ENCODE measurements around the gene GABRB2.

The GABRB2 gene

DNA sequence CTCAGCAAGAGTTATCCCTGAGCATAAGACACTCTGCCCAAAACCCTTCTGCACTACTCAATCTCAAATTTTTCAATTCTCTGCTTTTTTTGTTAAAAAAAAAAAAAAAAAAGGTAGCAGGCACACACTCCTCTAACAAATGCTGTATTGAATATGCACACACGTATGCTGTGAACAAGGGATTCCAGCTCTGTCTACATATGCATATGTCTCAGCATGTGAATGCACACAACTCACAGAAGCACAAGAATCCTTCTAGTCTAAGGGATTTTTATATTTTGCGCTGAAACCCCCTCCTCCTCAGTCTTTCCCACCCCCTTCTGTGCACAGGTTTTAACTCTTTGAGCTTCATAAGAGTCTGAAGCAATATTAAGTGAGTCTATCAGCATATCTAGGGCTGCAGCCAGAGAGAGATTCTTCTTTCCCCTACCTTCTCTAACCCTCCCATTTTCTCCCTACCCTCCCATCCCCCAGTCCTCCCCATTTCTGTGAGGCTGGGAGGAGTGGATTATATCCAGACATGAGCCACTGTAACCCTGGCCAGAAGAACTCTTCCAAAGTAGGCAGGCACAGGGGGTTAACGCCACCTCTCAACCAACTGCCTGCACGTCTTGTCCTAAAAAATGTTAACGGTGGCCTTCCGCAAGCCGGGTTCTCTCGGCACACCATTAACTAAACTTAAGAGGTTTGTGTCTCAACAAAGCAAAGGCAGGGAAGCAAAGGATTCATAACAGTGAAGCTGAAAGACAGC lies 1.0 kb downstream of the GABRB2 start:
- no peak for ATAC-seq
- TF ChIP-seq RARB (CRISPR knock-in tag; IDR thresholded peaks at IDR 0.05) (no peak), TCF4 (CRISPR knock-in tag; IDR thresholded peaks at IDR 0.05; ENCODE audit: borderline replicate concordance) (no peak), ARNTL (CRISPR knock-in tag; IDR thresholded peaks at IDR 0.05; ENCODE audit: borderline replicate concordance, low read depth) (no peak), GLIS3 (CRISPR knock-in tag; IDR thresholded peaks at IDR 0.05) (no peak)
- TF ChIP-seq, protein P1, sequence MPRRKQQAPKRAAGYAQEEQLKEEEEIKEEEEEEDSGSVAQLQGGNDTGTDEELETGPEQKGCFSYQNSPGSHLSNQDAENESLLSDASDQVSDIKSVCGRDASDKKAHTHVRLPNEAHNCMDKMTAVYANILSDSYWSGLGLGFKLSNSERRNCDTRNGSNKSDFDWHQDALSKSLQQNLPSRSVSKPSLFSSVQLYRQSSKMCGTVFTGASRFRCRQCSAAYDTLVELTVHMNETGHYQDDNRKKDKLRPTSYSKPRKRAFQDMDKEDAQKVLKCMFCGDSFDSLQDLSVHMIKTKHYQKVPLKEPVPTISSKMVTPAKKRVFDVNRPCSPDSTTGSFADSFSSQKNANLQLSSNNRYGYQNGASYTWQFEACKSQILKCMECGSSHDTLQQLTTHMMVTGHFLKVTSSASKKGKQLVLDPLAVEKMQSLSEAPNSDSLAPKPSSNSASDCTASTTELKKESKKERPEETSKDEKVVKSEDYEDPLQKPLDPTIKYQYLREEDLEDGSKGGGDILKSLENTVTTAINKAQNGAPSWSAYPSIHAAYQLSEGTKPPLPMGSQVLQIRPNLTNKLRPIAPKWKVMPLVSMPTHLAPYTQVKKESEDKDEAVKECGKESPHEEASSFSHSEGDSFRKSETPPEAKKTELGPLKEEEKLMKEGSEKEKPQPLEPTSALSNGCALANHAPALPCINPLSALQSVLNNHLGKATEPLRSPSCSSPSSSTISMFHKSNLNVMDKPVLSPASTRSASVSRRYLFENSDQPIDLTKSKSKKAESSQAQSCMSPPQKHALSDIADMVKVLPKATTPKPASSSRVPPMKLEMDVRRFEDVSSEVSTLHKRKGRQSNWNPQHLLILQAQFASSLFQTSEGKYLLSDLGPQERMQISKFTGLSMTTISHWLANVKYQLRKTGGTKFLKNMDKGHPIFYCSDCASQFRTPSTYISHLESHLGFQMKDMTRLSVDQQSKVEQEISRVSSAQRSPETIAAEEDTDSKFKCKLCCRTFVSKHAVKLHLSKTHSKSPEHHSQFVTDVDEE (CRISPR knock-in tag; IDR thresholded peaks at IDR 0.05), result no peak

DNA sequence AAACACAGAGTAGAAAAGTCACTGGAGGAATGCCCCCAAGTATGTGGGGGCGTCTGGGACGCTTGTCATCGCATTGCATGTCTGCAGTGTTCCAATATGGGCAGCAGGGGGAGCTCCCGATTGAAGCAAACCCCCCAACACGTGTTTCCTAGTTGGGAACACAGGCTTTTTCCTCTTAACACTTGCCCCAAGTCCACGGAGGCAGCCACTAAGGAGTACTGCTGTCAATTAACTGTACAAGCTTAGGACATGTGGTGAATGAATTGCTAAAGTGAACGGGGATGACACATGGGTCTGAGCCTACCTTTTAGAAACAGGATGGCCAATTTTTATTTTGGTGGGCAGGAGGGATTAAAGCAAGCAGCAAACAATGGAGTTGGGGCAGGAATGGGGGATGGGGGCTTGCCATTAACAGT lies 2.2 kb downstream of the GABRB2 start:
- peak; percentile 68 for ATAC-seq
- TF ChIP-seq, protein P2, sequence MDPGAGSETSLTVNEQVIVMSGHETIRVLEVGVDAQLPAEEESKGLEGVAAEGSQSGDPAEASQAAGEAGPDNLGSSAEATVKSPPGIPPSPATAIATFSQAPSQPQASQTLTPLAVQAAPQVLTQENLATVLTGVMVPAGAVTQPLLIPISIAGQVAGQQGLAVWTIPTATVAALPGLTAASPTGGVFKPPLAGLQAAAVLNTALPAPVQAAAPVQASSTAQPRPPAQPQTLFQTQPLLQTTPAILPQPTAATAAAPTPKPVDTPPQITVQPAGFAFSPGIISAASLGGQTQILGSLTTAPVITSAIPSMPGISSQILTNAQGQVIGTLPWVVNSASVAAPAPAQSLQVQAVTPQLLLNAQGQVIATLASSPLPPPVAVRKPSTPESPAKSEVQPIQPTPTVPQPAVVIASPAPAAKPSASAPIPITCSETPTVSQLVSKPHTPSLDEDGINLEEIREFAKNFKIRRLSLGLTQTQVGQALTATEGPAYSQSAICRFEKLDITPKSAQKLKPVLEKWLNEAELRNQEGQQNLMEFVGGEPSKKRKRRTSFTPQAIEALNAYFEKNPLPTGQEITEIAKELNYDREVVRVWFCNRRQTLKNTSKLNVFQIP (CRISPR knock-in tag; IDR thresholded peaks at IDR 0.05; ENCODE audit: borderline replicate concordance, low read depth), result no peak
- TF ChIP-seq RARB (CRISPR knock-in tag; IDR thresholded peaks at IDR 0.05) (no peak), BACH2 (CRISPR knock-in tag; IDR thresholded peaks at IDR 0.05; ENCODE audit: borderline replicate concordance) (no peak), TCF4 (CRISPR knock-in tag; IDR thresholded peaks at IDR 0.05; ENCODE audit: borderline replicate concordance) (no peak), PPARA (CRISPR knock-in tag; IDR thresholded peaks at IDR 0.05; ENCODE audit: borderline replicate concordance) (no peak), ZNF565 (CRISPR knock-in tag; conservative IDR thresholded peaks at IDR 0.05; ENCODE audit: low read depth) (no peak), ARNTL (CRISPR knock-in tag; IDR thresholded peaks at IDR 0.05; ENCODE audit: borderline replicate concordance, low read depth) (no peak), SNAI2 (CRISPR knock-in tag; IDR thresholded peaks at IDR 0.05) (no peak), ZFP3 (CRISPR knock-in tag; IDR thresholded peaks at IDR 0.05) (no peak), ISL1 (CRISPR knock-in tag; IDR thresholded peaks at IDR 0.05) (no peak), ZFP30 (CRISPR knock-in tag; IDR thresholded peaks at IDR 0.05) (no peak), GLIS3 (CRISPR knock-in tag; IDR thresholded peaks at IDR 0.05) (no peak), TOX (CRISPR knock-in tag; IDR thresholded peaks at IDR 0.05; ENCODE audit: borderline replicate concordance) (no peak), ZNF8 (CRISPR knock-in tag; IDR thresholded peaks at IDR 0.05) (no peak)
- TF ChIP-seq, protein P3, sequence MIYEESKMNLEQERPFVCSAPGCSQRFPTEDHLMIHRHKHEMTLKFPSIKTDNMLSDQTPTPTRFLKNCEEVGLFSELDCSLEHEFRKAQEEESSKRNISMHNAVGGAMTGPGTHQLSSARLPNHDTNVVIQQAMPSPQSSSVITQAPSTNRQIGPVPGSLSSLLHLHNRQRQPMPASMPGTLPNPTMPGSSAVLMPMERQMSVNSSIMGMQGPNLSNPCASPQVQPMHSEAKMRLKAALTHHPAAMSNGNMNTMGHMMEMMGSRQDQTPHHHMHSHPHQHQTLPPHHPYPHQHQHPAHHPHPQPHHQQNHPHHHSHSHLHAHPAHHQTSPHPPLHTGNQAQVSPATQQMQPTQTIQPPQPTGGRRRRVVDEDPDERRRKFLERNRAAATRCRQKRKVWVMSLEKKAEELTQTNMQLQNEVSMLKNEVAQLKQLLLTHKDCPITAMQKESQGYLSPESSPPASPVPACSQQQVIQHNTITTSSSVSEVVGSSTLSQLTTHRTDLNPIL (CRISPR knock-in tag; IDR thresholded peaks at IDR 0.05; ENCODE audit: low read depth), result no peak
- TF ChIP-seq, protein P1 (CRISPR knock-in tag; IDR thresholded peaks at IDR 0.05), result no peak
- TF ChIP-seq, protein P4, sequence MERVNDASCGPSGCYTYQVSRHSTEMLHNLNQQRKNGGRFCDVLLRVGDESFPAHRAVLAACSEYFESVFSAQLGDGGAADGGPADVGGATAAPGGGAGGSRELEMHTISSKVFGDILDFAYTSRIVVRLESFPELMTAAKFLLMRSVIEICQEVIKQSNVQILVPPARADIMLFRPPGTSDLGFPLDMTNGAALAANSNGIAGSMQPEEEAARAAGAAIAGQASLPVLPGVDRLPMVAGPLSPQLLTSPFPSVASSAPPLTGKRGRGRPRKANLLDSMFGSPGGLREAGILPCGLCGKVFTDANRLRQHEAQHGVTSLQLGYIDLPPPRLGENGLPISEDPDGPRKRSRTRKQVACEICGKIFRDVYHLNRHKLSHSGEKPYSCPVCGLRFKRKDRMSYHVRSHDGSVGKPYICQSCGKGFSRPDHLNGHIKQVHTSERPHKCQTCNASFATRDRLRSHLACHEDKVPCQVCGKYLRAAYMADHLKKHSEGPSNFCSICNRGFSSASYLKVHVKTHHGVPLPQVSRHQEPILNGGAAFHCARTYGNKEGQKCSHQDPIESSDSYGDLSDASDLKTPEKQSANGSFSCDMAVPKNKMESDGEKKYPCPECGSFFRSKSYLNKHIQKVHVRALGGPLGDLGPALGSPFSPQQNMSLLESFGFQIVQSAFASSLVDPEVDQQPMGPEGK (CRISPR knock-in tag; IDR thresholded peaks at IDR 0.05; ENCODE audit: borderline replicate concordance), result no peak

DNA sequence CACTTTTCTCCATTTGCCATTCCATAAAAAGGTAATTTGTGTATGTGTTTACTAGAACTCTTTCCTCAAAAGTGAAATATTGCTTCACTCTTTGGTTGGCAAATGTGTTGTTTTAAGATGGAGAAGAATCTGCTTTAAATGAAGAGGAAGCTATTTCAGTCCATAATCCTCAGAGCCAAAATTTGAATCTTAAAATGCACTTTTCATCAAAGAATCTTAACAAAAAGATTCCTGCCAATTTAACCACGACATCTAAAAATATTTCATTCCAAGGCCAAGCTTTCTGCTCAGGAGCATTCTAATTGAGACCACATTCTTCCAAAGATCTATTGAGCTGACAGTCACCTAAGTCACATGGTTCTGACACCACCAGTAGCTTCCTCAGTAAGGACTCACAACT lies 7.5 kb downstream of the GABRB2 start:
- TF ChIP-seq SNAI2 (CRISPR knock-in tag; IDR thresholded peaks at IDR 0.05) (no peak), ZNF8 (CRISPR knock-in tag; IDR thresholded peaks at IDR 0.05) (no peak), ZNF565 (CRISPR knock-in tag; conservative IDR thresholded peaks at IDR 0.05; ENCODE audit: low read depth) (no peak), OSR1 (CRISPR knock-in tag; IDR thresholded peaks at IDR 0.05) (no peak), TCF4 (CRISPR knock-in tag; IDR thresholded peaks at IDR 0.05; ENCODE audit: borderline replicate concordance) (no peak), ZNF70 (CRISPR knock-in tag; IDR thresholded peaks at IDR 0.05) (no peak), TOX (CRISPR knock-in tag; IDR thresholded peaks at IDR 0.05; ENCODE audit: borderline replicate concordance) (no peak), ZFP30 (CRISPR knock-in tag; IDR thresholded peaks at IDR 0.05) (no peak), CSDC2 (CRISPR knock-in tag; IDR thresholded peaks at IDR 0.05) (no peak)
- TF ChIP-seq, protein P5, sequence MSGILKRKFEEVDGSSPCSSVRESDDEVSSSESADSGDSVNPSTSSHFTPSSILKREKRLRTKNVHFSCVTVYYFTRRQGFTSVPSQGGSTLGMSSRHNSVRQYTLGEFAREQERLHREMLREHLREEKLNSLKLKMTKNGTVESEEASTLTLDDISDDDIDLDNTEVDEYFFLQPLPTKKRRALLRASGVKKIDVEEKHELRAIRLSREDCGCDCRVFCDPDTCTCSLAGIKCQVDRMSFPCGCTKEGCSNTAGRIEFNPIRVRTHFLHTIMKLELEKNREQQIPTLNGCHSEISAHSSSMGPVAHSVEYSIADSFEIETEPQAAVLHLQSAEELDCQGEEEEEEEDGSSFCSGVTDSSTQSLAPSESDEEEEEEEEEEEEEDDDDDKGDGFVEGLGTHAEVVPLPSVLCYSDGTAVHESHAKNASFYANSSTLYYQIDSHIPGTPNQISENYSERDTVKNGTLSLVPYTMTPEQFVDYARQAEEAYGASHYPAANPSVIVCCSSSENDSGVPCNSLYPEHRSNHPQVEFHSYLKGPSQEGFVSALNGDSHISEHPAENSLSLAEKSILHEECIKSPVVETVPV (CRISPR knock-in tag; IDR thresholded peaks at IDR 0.05), result no peak
- TF ChIP-seq, protein P1 (CRISPR knock-in tag; IDR thresholded peaks at IDR 0.05), result no peak
- no peak for ATAC-seq
